ENCODE data around the gene CRK. TPM values are rescaled to one million over a fixed set of nuclear protein-coding genes. Genes with fewer than 3 reads are reported as not detected.
A peak's percentile ranks its signal among the peaks of the same experiment; 100 is the strongest.

Gene CRK
- polyA plus RNA-seq, 1 donor = 40.6 TPM

GRCh38 chr17:1485423-1486376 is 29.7 kb upstream of the CRK start:
- peak; percentile 75 for DNase-seq

GRCh38 chr17:1484676-1485422 is 28.8 kb upstream of the CRK start:
- DNase-seq = no peak

GRCh38 chr17:1484060-1484535 is 28.1 kb upstream of the CRK start:
- no peak for DNase-seq

- no peak for DNase-seq
These were observed 26.6 kb upstream of the CRK start for GRCh38 chr17:1482680-1483079.

- no peak for DNase-seq
These were observed 25.7 kb upstream of the CRK start for GRCh38 chr17:1481736-1482135.

- DNase-seq = no peak
These were observed 24.9 kb upstream of the CRK start for GRCh38 chr17:1480747-1481465.

GRCh38 chr17:1478418-1478817 is 22.4 kb upstream of the CRK start:
- no peak for DNase-seq

- DNase-seq = no peak
These were observed 19.4 kb upstream of the CRK start for GRCh38 chr17:1475321-1475854.

- DNase-seq = no peak
These were observed 18.6 kb upstream of the CRK start for GRCh38 chr17:1474402-1475189.

GRCh38 chr17:1473841-1474240 is 17.8 kb upstream of the CRK start:
- no peak for DNase-seq

GRCh38 chr17:1473170-1473569 is 17.1 kb upstream of the CRK start:
- DNase-seq = no peak

GRCh38 chr17:1471911-1472821 is 16.1 kb upstream of the CRK start:
- no peak for DNase-seq

- no peak for DNase-seq
These were observed 15.5 kb upstream of the CRK start for GRCh38 chr17:1471490-1471889.

GRCh38 chr17:1470755-1471462 is 14.9 kb upstream of the CRK start:
- DNase-seq = no peak

GRCh38 chr17:1470071-1470754 is 14.2 kb upstream of the CRK start:
- DNase-seq = no peak

- DNase-seq = no peak
These were observed 13.3 kb upstream of the CRK start for GRCh38 chr17:1469231-1469852.

GRCh38 chr17:1467898-1468492 is 12.0 kb upstream of the CRK start:
- DNase-seq = no peak

- no peak for DNase-seq
These were observed 11.2 kb upstream of the CRK start for GRCh38 chr17:1467258-1467657.

Measured in hindlimb muscle (tissue), 1 donor.